Smooth muscle cell (in vitro differentiated cells): ENCODE measurements around the gene SLC7A9. TPM values are rescaled to one million over a fixed set of nuclear protein-coding genes. Genes with fewer than 3 reads are reported as not detected.
"Not testable (repeated sequence)": the region's sequence is repeated elsewhere in the genome, so short reads cannot be mapped to it uniquely, and the experiment has no call there.

Experiments
- DNase-seq: peaks from one replicate; lab custom pipeline; 2025; ENCODE audit not compliant: unreplicated experiment; lab: John Stamatoyannopoulos, UW
- H2AFZ ChIP-seq: fragments of 200-600 bp; sonication (generic); 2 replicates; pipeline ENCODE4 v1.6.0; 2016; ENCODE audit warnings: antibody characterized with exemption, low read depth, mild to moderate bottlenecking
- H3F3A ChIP-seq: fragments of 200-600 bp; sonication (generic); 2 replicates; pipeline ENCODE4 v1.6.0; 2017; ENCODE audit warnings: antibody characterized with exemption, low read depth
- H3K27ac ChIP-seq: fragments of 200-600 bp; sonication (generic); 2 replicates; pipeline ENCODE4 v1.5.1; 2016; ENCODE audit warnings: low read depth, mild to moderate bottlenecking
- H3K27me3 ChIP-seq: fragments of 200-600 bp; sonication (generic); 2 replicates; pipeline ENCODE4 v1.6.1; 2016; ENCODE audit warnings: low read depth, mild to moderate bottlenecking
- H3K36me3 ChIP-seq: fragments of 200-600 bp; sonication (generic); 2 replicates; pipeline ENCODE4 v1.5.1; 2016; ENCODE audit warnings: low read depth
- H3K4me1 ChIP-seq: fragments of 200-600 bp; sonication (generic); 2 replicates; pipeline ENCODE4 v1.5.1; 2016; ENCODE audit warnings: low read depth
- H3K4me2 ChIP-seq: fragments of 200-600 bp; sonication (generic); 2 replicates; pipeline ENCODE4 v1.6.0; 2016; ENCODE audit warnings: mild to moderate bottlenecking
- H3K4me3 ChIP-seq: fragments of 200-600 bp; sonication (generic); 2 replicates; pipeline ENCODE4 v1.5.1; 2016; ENCODE audit warnings: mild to moderate bottlenecking
- H3K79me2 ChIP-seq: fragments of 200-600 bp; sonication (generic); 2 replicates; pipeline ENCODE4 v1.6.0; 2016; ENCODE audit warnings: low read depth, mild to moderate bottlenecking
- H3K9ac ChIP-seq: fragments of 200-600 bp; sonication (generic); 2 replicates; pipeline ENCODE4 v1.6.0; 2016; ENCODE audit warnings: low read depth
- H3K9me3 ChIP-seq: fragments of 200-600 bp; sonication (generic); replicated peaks from 2 replicates; pipeline ENCODE4 v1.5.1; 2016; ENCODE audit warnings: low read depth
- H4K20me1 ChIP-seq: fragments of 200-600 bp; sonication (generic); 2 replicates; pipeline ENCODE4 v1.6.0; 2016; ENCODE audit warnings: low read depth
- CTCF ChIP-seq: fragments of 200-600 bp; sonication (generic); IDR thresholded peaks from 2 replicates; pipeline ENCODE4 v1.5.1; 2017; ENCODE audit warnings: borderline replicate concordance, mild to moderate bottlenecking, antibody characterized with exemption; ENCODE audit not compliant: insufficient read depth, poor library complexity, severe bottlenecking
- WGBS: methylation state at CpG from one replicate; pipeline ENCODE4 v1.1.7; 2016; ENCODE audit warnings: low lambda C conversion rate; 5-methylcytosine and 5-hydroxymethylcytosine counted together
- polyA plus RNA-seq: library from polyadenylated mRNA; unstranded; fragments of >200 nt; fragmentation: Nextera tagmentation; extraction: Ambion mirVana; gene quantifications from 2 replicates; pipeline ENCODE4 v1.2.1, GENCODE V29; 2016
- total RNA-seq: library from RNA; depleted of rRNA; stranded (reverse); fragments of >200 nt; gene quantifications from 2 replicates; pipeline ENCODE4 v1.2.3, GENCODE V29; 2014

Gene SLC7A9
- total and polyA plus RNA-seq, 2 experiments from 2014 or later, result 0.21 TPM; not detected in 1

GRCh38 chr19:32889137-32889934, 19.8 kb upstream of the SLC7A9 start:
- no peak overlapping the region for H2AFZ ChIP-seq
- no peak overlapping the region for H3K27ac ChIP-seq
- H3K9me3 ChIP-seq, result peaks cover 21% of the 10 kb centered on the region
- no peaks in the 10 kb centered on the region for H3K4me1 ChIP-seq
- DNase-seq, result no peak
- H3K36me3 ChIP-seq, result peaks cover 22% of the 10 kb centered on the region
- H4K20me1 ChIP-seq, result no peaks in the 10 kb centered on the region
- no peak overlapping the region for H3K4me2 ChIP-seq
- no peak for TF ChIP-seq CTCF
- no peaks in the 10 kb centered on the region for H3K27me3 ChIP-seq
- 95% methylated on average over 11 of the region's 11 CpGs for WGBS
- no peaks in the 10 kb centered on the region for H3K79me2 ChIP-seq
- no peak overlapping the region for H3K4me3 ChIP-seq
- no peak overlapping the region for H3K9ac ChIP-seq
- H3F3A ChIP-seq, result no peaks in the 10 kb centered on the region

GRCh38 chr19:32887572-32888215, 18.1 kb upstream of the SLC7A9 start:
- Histone ChIP-seq H3K27ac (no peak overlapping the region), H2AFZ (no peak overlapping the region), H3F3A (no peaks in the 10 kb centered on the region), H3K27me3 (no peaks in the 10 kb centered on the region), H3K4me2 (no peak overlapping the region), H3K4me1 (no peaks in the 10 kb centered on the region), H3K79me2 (no peaks in the 10 kb centered on the region), H4K20me1 (no peaks in the 10 kb centered on the region), H3K4me3 (no peak overlapping the region), H3K9ac (no peak overlapping the region), H3K9me3 (peaks cover 11% of the 10 kb centered on the region), H3K36me3 (peaks cover 12% of the 10 kb centered on the region)
- TF ChIP-seq CTCF, result no peak
- 97% methylated on average over 4 of the region's 4 CpGs for WGBS
- DNase-seq, result no peak

- H3K27me3 ChIP-seq, result no peaks in the 10 kb centered on the region
- H3K4me2 ChIP-seq, result no peak overlapping the region
- no peak overlapping the region for H2AFZ ChIP-seq
- no peaks in the 10 kb centered on the region for H3K79me2 ChIP-seq
- no peak for DNase-seq
- TF ChIP-seq CTCF, result no peak
- no peak overlapping the region for H3K27ac ChIP-seq
- WGBS, result 91% methylated on average over 7 of the region's 7 CpGs
- peaks cover under 1% of the 10 kb centered on the region for H3K36me3 ChIP-seq
- H3K4me1 ChIP-seq, result no peaks in the 10 kb centered on the region
- H3K4me3 ChIP-seq, result no peak overlapping the region
- H3K9me3 ChIP-seq, result peaks cover 1% of the 10 kb centered on the region
- H3K9ac ChIP-seq, result no peak overlapping the region
- H4K20me1 ChIP-seq, result no peaks in the 10 kb centered on the region
- H3F3A ChIP-seq, result no peaks in the 10 kb centered on the region
Measured at GRCh38 chr19:32886241-32886640, 16.7 kb upstream of the SLC7A9 start.

- H3K4me1 ChIP-seq, H3K9me3 ChIP-seq, DNase-seq, H3K27me3 ChIP-seq, H3K79me2 ChIP-seq, H3K36me3 ChIP-seq, H3F3A ChIP-seq, H3K9ac ChIP-seq, H3K27ac ChIP-seq, H3K4me3 ChIP-seq, H4K20me1 ChIP-seq, H3K4me2 ChIP-seq, H2AFZ ChIP-seq: not testable (repeated sequence)
- WGBS, result 79% methylated on average over 5 of the region's 5 CpGs
Measured at GRCh38 chr19:32885255-32885654, 15.7 kb upstream of the SLC7A9 start.
